ENCODE results near the gene SCLY.

- TF ChIP-seq POLR2A (IDR thresholded peaks at IDR 0.05; ENCODE audit: low read depth, low read length) (no peak), POLR2AphosphoS5 (IDR thresholded peaks at IDR 0.05; ENCODE audit: low read depth, low read length) (no peak), TAF1 (IDR thresholded peaks at IDR 0.05; ENCODE audit: low read depth, low read length) (no peak), PAX5 (IDR thresholded peaks at IDR 0.05; ENCODE audit: insufficient read depth, low read length, severe bottlenecking) (no peak), POU2F2 (IDR thresholded peaks at IDR 0.05; ENCODE audit: low read depth, low read length) (no peak)
Measured at GRCh38 chr2:238114851-238115660, 54.3 kb downstream of the SCLY start.
